ENCODE results near the gene COL9A1.

GRCh38 chr6:70194421-70194820 lies 108.5 kb downstream of the COL9A1 start:
- TF ChIP-seq MAX (IDR thresholded peaks at IDR 0.05) (no peak), POLR2A (IDR thresholded peaks at IDR 0.05; ENCODE audit: borderline replicate concordance, extremely low read depth, insufficient read depth, insufficient read length) (no peak), CTCF (IDR thresholded peaks at IDR 0.05 in 2 of 3, conservative IDR thresholded peaks at IDR 0.05 in 1 of 3; ENCODE audit: borderline replicate concordance in 1 of 3, insufficient read depth in 1 of 3, low read depth in 2 of 3, low read length in 2 of 3) (no peak), POLR2AphosphoS5 (IDR thresholded peaks at IDR 0.05; ENCODE audit: low read depth, low read length) (no peak), EZH2 (IDR thresholded peaks at IDR 0.05) (no peak), RAD21 (IDR thresholded peaks at IDR 0.05; ENCODE audit: low read depth) (no peak), ZNF274 (IDR thresholded peaks at IDR 0.05; ENCODE audit: low read depth, low read length) (no peak), EZH2phosphoT487 (IDR thresholded peaks at IDR 0.05; ENCODE audit: borderline replicate concordance) (no peak), CEBPB (IDR thresholded peaks at IDR 0.05; ENCODE audit: low read depth) (no peak), REST (IDR thresholded peaks at IDR 0.05; ENCODE audit: low read depth) (no peak)

Data from HCT116 (cell line).